Adrenal gland (tissue), 12 donors: ENCODE measurements around the gene VAX1. TPM values are rescaled to one million over a fixed set of nuclear protein-coding genes. Genes with fewer than 3 reads are reported as not detected.

Source experiments
- DNase-seq, 7 donors: peaks; one replicate each; pipeline ENCODE4 v3.0.0-alpha.2; 2019 to 2020
- H3K27ac ChIP-seq, 5 donors: fragments of 200-600 bp; sonication (generic) in 4 of 5; 1 replicate in 3 of 5; 2 replicates in 2 of 5; pipeline versions ENCODE4 v1.5.1 to v1.8.0; 2016 to 2020; ENCODE audit warnings: mild to moderate bottlenecking in 1 of 5
- H3K27me3 ChIP-seq: fragments of 200-600 bp; 2 replicates; pipeline ENCODE4 v1.8.0; 2021
- H3K36me3 ChIP-seq, 2 donors: fragments of 200-600 bp; replicated peaks in 1 of 2; 1 replicate in 1 of 2; 2 replicates in 1 of 2; pipeline versions ENCODE4 v1.5.1 to v1.8.0; 2018 to 2022
- H3K4me1 ChIP-seq, 2 donors: fragments of 200-600 bp; replicated peaks in 1 of 2; 1 replicate in 1 of 2; 2 replicates in 1 of 2; pipeline versions ENCODE4 v1.5.1 to v1.8.0; 2018 to 2021
- H3K4me3 ChIP-seq, 4 donors: fragments of 200-600 bp; sonication (generic) in 3 of 4; one replicate each; pipeline ENCODE4 v1.5.1; 2016 to 2018
- H3K9me3 ChIP-seq, 3 donors: fragments of 200-600 bp; sonication (generic) in 1 of 3; replicated peaks in 1 of 3; 1 replicate in 2 of 3; 2 replicates in 1 of 3; pipeline versions ENCODE4 v1.5.1 to v1.8.0; 2016 to 2021
- POLR2A ChIP-seq, 2 donors: fragments of 450-650 bp; IDR thresholded peaks; one replicate each; pipeline ENCODE4 v1.6.1; 2017; ENCODE audit warnings: antibody characterized with exemption in 2 of 2, mild to moderate bottlenecking in 2 of 2, moderate library complexity in 1 of 2
- WGBS, 4 donors: extraction: QIAGEN DNeasy Blood & Tissue Kit in 2 of 4; methylation state at CpG; one replicate each; pipeline versions ENCODE4 v1.1.5 to v1.1.7; 2013 to 2017; 5-methylcytosine and 5-hydroxymethylcytosine counted together
- intact Hi-C, 2 donors: fragments of 100-400 bp; cut with DNase I; formaldehyde crosslinking; loops; one replicate each; pipeline versions ENCODE4 v1.14.1 to v1.15.0; 2022 to 2023
- polyA plus RNA-seq, 3 donors: library from polyadenylated mRNA; stranded (reverse); fragments of 200-250 nt in 2 of 3; fragments of 350-450 nt in 1 of 3; fragmentation: Illumina TruSeq in 1 of 3; extraction: RNeasy Lipid Tissue Mini Kit (QIAGEN cat#74804) in 1 of 3; gene quantifications; one replicate each; pipeline ENCODE4 v1.2.3, GENCODE V29; 2013 to 2014
- total RNA-seq, 9 donors: library from RNA; depleted of rRNA in 4 of 9; stranded (reverse); fragments of >200 nt in 4 of 9; fragments of 120-200 nt in 1 of 9; fragmentation: NEBNext Ultra II Directional in 1 of 9; extraction: Animal tissue kit (Norgen Biotek cat#: 25700) in 1 of 9; gene quantifications; one replicate each; pipeline versions ENCODE4 v1.1.0 to v1.2.4, GENCODE V29; 2013 to 2023
- TF ChIP-seq, protein P1 (sequence below), 6 experiments: fragments of 450-650 bp in 4 of 6; fragments of 200-600 bp in 2 of 6; sonication (generic) in 1 of 6; IDR thresholded peaks; 1 replicate in 5 of 6; 2 replicates in 1 of 6; pipeline versions ENCODE4 v1.5.1 to v1.8.0; 2016 to 2021; ENCODE audit warnings: antibody characterized with exemption in 6 of 6, mild to moderate bottlenecking in 2 of 6, moderate library complexity in 1 of 6
- donor health status: healthy with polysubstance abuse.
- donor health status: Bipolar disorder and iron deficiency.
- donor health status: DM: yes; HTN: yes; CAD: no.
- donor health status: DM: no; HTN: no; CAD: no.
- donor health status: DM: no; HTN: no; CAD: no.
- donor health status: DM: yes; HTN: yes; CAD: no.

Gene VAX1
- total and polyA plus RNA-seq, 12 donors: not detected

DNA sequence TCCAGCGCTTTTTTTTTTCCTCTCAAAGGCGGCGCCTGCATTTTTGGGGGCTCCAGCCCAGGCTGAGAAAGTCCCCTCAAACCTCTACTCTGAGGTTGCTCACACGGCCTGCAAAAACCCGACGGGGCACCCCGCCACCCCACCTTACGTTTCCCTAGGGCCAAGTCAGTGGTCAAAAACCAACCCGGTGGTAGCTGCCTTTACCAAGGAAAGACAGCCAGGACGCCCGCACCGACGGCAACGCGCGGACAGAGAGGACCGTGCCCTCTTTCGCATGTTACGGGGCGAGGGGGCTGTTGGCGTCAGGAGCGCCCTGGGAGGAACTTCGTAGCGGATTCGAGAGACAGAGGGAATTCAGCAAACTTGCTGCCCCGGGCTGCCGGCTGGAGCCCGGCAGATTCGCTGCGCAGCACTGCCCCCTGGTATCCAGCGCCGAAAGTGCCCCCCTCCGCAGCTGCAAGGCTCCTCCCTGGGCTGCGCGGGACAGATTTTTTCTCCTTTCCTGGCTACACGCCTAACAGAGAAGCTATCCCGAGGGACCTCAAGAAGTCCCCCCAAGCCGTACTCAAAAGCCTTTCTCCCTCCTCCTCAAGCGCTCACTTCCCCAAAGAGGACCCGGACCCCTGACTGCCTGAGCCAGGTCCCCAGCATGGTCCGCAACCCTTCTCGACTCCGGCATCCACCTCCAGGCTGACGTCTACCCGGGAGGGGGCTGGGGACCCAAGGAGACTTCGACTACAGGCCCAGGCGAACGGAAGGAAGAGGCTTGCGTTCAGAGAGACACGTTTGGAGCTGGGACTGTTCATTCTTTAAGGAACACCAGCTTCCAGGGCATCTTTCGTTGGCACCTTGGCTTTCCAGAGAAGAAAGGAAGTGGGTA is 27.7 kb upstream of the VAX1 start:
- H3K36me3 ChIP-seq: no peaks in the 10 kb centered on the region
- peak overlapping the region in 1 of 4 donors; percentile 46 for H3K4me3 ChIP-seq
- intact Hi-C loops: loop anchor here in 1 of 2 donors (5.0 kb wide), 1 partner anchor 368 kb away; no protein-coding TSS in a partner anchor
- TF ChIP-seq, protein P1, sequence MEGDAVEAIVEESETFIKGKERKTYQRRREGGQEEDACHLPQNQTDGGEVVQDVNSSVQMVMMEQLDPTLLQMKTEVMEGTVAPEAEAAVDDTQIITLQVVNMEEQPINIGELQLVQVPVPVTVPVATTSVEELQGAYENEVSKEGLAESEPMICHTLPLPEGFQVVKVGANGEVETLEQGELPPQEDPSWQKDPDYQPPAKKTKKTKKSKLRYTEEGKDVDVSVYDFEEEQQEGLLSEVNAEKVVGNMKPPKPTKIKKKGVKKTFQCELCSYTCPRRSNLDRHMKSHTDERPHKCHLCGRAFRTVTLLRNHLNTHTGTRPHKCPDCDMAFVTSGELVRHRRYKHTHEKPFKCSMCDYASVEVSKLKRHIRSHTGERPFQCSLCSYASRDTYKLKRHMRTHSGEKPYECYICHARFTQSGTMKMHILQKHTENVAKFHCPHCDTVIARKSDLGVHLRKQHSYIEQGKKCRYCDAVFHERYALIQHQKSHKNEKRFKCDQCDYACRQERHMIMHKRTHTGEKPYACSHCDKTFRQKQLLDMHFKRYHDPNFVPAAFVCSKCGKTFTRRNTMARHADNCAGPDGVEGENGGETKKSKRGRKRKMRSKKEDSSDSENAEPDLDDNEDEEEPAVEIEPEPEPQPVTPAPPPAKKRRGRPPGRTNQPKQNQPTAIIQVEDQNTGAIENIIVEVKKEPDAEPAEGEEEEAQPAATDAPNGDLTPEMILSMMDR (IDR thresholded peaks at IDR 0.05): peak; percentile 20 to 54 (median 37)
- TF ChIP-seq POLR2A (IDR thresholded peaks at IDR 0.05): no peak
- peak; percentile 27 to 54 (median 42) for DNase-seq
- H3K9me3 ChIP-seq: no peaks in the 10 kb centered on the region
- 2 to 5% (median 3%) methylated on average over 9 to 51 of the region's 51 CpGs for WGBS, 4 donors
- H3K4me1 ChIP-seq: peaks cover 15 to 40% of the 10 kb centered on the region in 2 donors
- peaks cover 99% of the 10 kb centered on the region for H3K27me3 ChIP-seq
- H3K27ac ChIP-seq: no peak overlapping the region

DNA sequence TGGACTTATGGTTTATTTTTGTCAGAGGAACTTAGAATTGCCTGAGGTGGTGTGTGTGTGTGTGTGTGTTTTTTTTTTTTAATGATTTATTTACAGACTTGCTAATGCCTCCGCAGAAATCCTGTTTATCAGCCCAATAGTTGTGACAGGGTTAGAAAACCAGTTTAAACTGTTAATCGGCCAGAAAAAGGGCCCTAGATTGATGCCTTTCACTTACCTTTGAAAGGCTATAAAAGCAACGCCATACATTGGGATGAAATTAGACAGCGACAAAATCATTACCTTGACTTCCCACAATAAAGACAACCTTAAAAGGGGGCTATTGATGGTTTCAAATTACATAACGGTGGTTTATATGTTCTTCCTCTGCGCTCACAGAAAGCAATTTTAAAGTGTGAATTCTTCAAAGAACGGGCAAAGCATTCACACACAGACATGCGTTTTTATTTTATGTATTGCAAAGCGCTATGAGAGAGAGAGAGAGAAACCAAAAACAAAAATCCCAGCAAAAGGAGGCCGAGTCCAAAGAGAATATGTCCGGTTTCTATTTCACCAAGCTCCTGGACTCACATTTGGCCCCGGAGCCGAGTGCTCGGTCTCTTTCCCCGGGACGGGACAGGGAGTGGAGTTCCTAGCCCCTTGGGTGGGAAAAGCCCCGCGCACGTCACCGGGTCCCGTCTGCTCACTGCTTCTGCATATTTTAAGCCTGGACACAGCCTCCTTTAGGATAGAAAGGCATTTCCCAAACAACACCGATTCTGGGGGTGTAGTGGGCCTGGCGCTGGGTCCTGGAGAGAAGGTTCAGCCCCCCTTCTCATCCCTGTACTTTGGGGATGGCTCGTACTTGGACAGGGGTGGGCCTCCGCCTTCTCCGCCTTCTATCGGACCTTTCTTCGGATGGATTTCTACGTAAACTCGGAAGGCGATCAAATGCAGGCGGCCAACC is 26.8 kb upstream of the VAX1 start:
- intact Hi-C loops: loop anchor here in 1 of 2 donors (5.0 kb wide), 1 partner anchor 368 kb away; no protein-coding TSS in a partner anchor
- DNase-seq: no peak
- TF ChIP-seq, protein P1 (IDR thresholded peaks at IDR 0.05): no peak
- TF ChIP-seq POLR2A (IDR thresholded peaks at IDR 0.05): no peak
- no peaks in the 10 kb centered on the region for H3K9me3 ChIP-seq
- no peak overlapping the region for H3K27ac ChIP-seq
- no peaks in the 10 kb centered on the region for H3K36me3 ChIP-seq
- H3K4me1 ChIP-seq: peaks cover 15 to 40% of the 10 kb centered on the region in 2 donors
- H3K4me3 ChIP-seq: peak overlapping the region in 1 of 4 donors; percentile 46
- peaks cover 99% of the 10 kb centered on the region for H3K27me3 ChIP-seq
- 9 to 13% (median 11%) methylated on average over 30 to 32 of the region's 32 CpGs for WGBS, 4 donors

DNA sequence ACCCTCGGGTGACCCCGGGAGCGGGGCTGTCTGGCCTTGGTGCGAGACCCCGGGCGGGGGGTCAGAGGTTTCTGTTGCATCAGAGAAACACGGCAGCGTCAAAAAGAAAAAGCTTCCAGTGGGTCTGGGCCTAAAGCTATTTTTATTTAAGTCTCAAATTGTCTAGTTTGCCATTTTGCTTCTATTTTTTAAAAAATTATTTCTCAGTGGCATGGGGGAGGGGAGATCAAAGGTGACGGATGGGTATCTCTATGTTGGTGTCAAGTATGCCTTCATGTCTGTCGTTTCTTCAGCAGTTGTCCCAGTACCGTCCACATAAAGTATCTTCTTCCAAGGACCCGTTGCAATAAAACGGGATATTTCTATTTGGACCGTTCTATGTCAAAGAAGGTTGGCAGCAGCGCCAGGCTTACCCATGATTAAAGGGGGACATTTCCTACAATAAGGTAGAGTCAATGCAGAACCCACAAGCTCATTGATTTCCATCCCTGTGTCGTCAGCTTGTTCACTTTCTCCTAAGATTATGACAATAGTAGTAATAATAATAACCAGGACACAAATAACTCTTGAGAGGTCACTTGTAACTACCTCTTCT is 26.0 kb upstream of the VAX1 start:
- no peak for DNase-seq
- Histone ChIP-seq H3K27ac (no peak overlapping the region), H3K4me1 (peaks cover 15 to 40% of the 10 kb centered on the region in 2 donors), H3K27me3 (peaks cover 99% of the 10 kb centered on the region), H3K36me3 (no peaks in the 10 kb centered on the region), H3K9me3 (no peaks in the 10 kb centered on the region), H3K4me3 (no peak overlapping the region)
- WGBS, 4 donors: 33 to 44% (median 36%) methylated on average over 13 to 16 of the region's 16 CpGs
- TF ChIP-seq, protein P1 (IDR thresholded peaks at IDR 0.05): no peak
- TF ChIP-seq POLR2A (IDR thresholded peaks at IDR 0.05): no peak
- intact Hi-C loops: no loop called here
